B cell (primary cell): ENCODE data around the gene MPC2. TPM values are rescaled to one million over a fixed set of nuclear protein-coding genes. Genes with fewer than 3 reads are reported as not detected.
A peak's percentile ranks its signal among the peaks of the same experiment; 100 is the strongest.

Experiments
- ATAC-seq: fragments of 200-7000 bp; cut with Tn5 transposase; one replicate; pipeline ENCODE4 v1.10.0; 2021; ENCODE audit warnings: low read depth, mild to moderate bottlenecking, moderate number of reproducible peaks, moderate library complexity
- CTCF ChIA-PET: fragments of 350-600 bp; sonication (Branson Sonifier 250); formaldehyde crosslinking; loops from one replicate; lab custom pipeline; 2021; ENCODE audit warnings: antibody characterized with exemption, inconsistent platforms; lab: Charles Lee
- POLR2A ChIA-PET: fragments of 350-600 bp; sonication (Branson Sonifier 250); formaldehyde crosslinking; loops from one replicate; lab custom pipeline; 2021; ENCODE audit warnings: antibody characterized with exemption; lab: Charles Lee
- DNase-seq: peaks from one replicate; pipeline ENCODE4 v3.0.0; 2013
- H2AFZ ChIP-seq: 2 replicates; pipeline ENCODE4 v1.6.1; 2012; ENCODE audit warnings: mild to moderate bottlenecking, low read depth, low read length; ENCODE audit not compliant: insufficient read depth, poor library complexity, severe bottlenecking
- H3K27ac ChIP-seq, 2 donors: 1 replicate in 1 of 2; 2 replicates in 1 of 2; pipeline ENCODE4 v1.5.1; 2012 to 2013; ENCODE audit warnings: low read length in 2 of 2, mild to moderate bottlenecking in 2 of 2, moderate library complexity in 1 of 2
- H3K27me3 ChIP-seq, 4 experiments: fragments of 200-600 bp in 1 of 4; sonication (generic) in 1 of 4; replicated peaks in 1 of 4; 1 replicate in 2 of 4; 2 replicates in 2 of 4; pipeline versions ENCODE4 v1.6.1 to v1.7.0; 2013 to 2016; ENCODE audit warnings: low read length in 3 of 4, mild to moderate bottlenecking in 2 of 4, mixed read lengths in 1 of 4, moderate library complexity in 1 of 4; ENCODE audit not compliant: insufficient read depth in 4 of 4, control insufficient read depth in 3 of 4; ENCODE audit errors: control extremely low read depth in 1 of 4
- H3K36me3 ChIP-seq, 2 experiments: replicated peaks in 1 of 2; 1 replicate in 1 of 2; 2 replicates in 1 of 2; pipeline versions ENCODE4 v1.6.1 to v1.7.1; 2013; ENCODE audit warnings: low read length in 1 of 2; ENCODE audit not compliant: insufficient read depth in 2 of 2, control insufficient read depth in 1 of 2; ENCODE audit errors: control extremely low read depth in 1 of 2, extremely low read depth in 1 of 2
- H3K4me1 ChIP-seq, 2 donors: fragments of 200-600 bp in 1 of 2; sonication (generic) in 1 of 2; 1 replicate in 1 of 2; 2 replicates in 1 of 2; pipeline versions ENCODE4 v1.5.1 to v1.6.1; 2013 to 2017; ENCODE audit warnings: low read length in 2 of 2; ENCODE audit not compliant: control insufficient read depth in 2 of 2, insufficient read depth in 2 of 2
- H3K4me2 ChIP-seq: replicated peaks from 2 replicates; pipeline ENCODE3; 2012; ENCODE audit warnings: mild to moderate bottlenecking, low read depth, low read length; ENCODE audit not compliant: poor library complexity, severe bottlenecking
- H3K4me3 ChIP-seq, 5 experiments: fragments of 200-600 bp in 1 of 5; sonication (generic) in 1 of 5; 1 replicate in 3 of 5; 2 replicates in 2 of 5; pipeline versions ENCODE4 v1.5.1 to v1.7.0; 2011 to 2016; ENCODE audit warnings: low read length in 4 of 5, mild to moderate bottlenecking in 4 of 5, low read depth in 2 of 5, control low read depth in 1 of 5, moderate library complexity in 1 of 5; ENCODE audit not compliant: insufficient read depth in 1 of 5; ENCODE audit errors: control extremely low read depth in 1 of 5, extremely low read depth in 1 of 5
- H3K79me2 ChIP-seq: fragments of 200-600 bp; sonication (generic); one replicate; pipeline ENCODE4 v1.6.0; 2016; ENCODE audit warnings: low read length; ENCODE audit not compliant: control insufficient read depth, insufficient read depth
- H3K9ac ChIP-seq: fragments of 200-600 bp; sonication (generic); 2 replicates; pipeline ENCODE4 v1.6.1; 2017; ENCODE audit warnings: mild to moderate bottlenecking, low read length, moderate library complexity
- H3K9me3 ChIP-seq, 3 donors: one replicate each; pipeline versions ENCODE4 v1.6.1 to v1.7.1; 2013; ENCODE audit warnings: low read length in 2 of 3; ENCODE audit not compliant: control insufficient read depth in 2 of 3, insufficient read depth in 1 of 3; ENCODE audit errors: control extremely low read depth in 1 of 3
- H4K20me1 ChIP-seq: 2 replicates; pipeline ENCODE4 v1.6.0; 2012; ENCODE audit warnings: mild to moderate bottlenecking, low read length; ENCODE audit not compliant: insufficient read depth, control insufficient read depth, poor library complexity, severe bottlenecking
- H3K27ac Mint-ChIP-seq: one replicate; pipeline ENCODE4 v1.8.0; 2021; ENCODE audit warnings: mixed read lengths
- H3K27me3 Mint-ChIP-seq: one replicate; pipeline ENCODE4 v1.8.0; 2021; ENCODE audit warnings: mixed read lengths
- H3K4me1 Mint-ChIP-seq: one replicate; pipeline ENCODE4 v1.8.0; 2021; ENCODE audit warnings: mixed read lengths
- H3K4me3 Mint-ChIP-seq: one replicate; pipeline ENCODE4 v1.8.0; 2021; ENCODE audit warnings: mixed read lengths
- H3K9me3 Mint-ChIP-seq: one replicate; pipeline ENCODE4 v1.8.0; 2022; ENCODE audit warnings: mixed read lengths; ENCODE audit not compliant: insufficient read depth
- EZH2 ChIP-seq: IDR thresholded peaks from 2 replicates; pipeline ENCODE4 v1.6.1; 2012; ENCODE audit warnings: borderline replicate concordance, low read depth, mild to moderate bottlenecking, moderate library complexity, low read length; ENCODE audit not compliant: insufficient read depth, poor library complexity, severe bottlenecking
- WGBS: methylation state at CpG from one replicate; pipeline ENCODE4 v1.1.5; 2013; ENCODE audit warnings: missing lambda C conversion rate; ENCODE audit not compliant: insufficient coverage; 5-methylcytosine and 5-hydroxymethylcytosine counted together
- intact Hi-C: fragments of 100-400 bp; cut with micrococcal nuclease; formaldehyde crosslinking; loops from one replicate; pipeline ENCODE4 v1.10.0; 2022
- polyA plus RNA-seq: library from polyadenylated mRNA; depleted of rRNA; stranded (reverse); fragments of >200 nt; gene quantifications from 2 replicates; pipeline ENCODE4 v1.2.3, GENCODE V29; 2012
- total RNA-seq, 2 donors: library from RNA; stranded (reverse); fragments of 120-200 nt in 1 of 2; gene quantifications; 1 replicate in 1 of 2; 2 replicates in 1 of 2; pipeline versions ENCODE4 v1.2.3 to v1.2.4, GENCODE V29; 2013 to 2022
- TF ChIP-seq, protein P1 (sequence below): fragments of 200-600 bp; IDR thresholded peaks from one replicate; pipeline ENCODE4 v1.8.0; 2022; ENCODE audit warnings: antibody characterized with exemption, mild to moderate bottlenecking

MPC2 gene
- total and polyA plus RNA-seq, 2 donors (not counting 1 experiment from before 2014, with no cell fraction given), result 16.4 to 17.5 TPM

GRCh38 chr1:167938080-167938636 lies 1.3 kb upstream of the MPC2 start:
- Mint-ChIP-seq H3K4me3 (peak overlapping the region; percentile 73), H3K27ac (peak overlapping the region; percentile 44), H3K9me3 (no peaks in the 10 kb centered on the region), H3K27me3 (no peaks in the 10 kb centered on the region), H3K4me1 (peaks cover 33% of the 10 kb centered on the region)
- no peaks in the 10 kb centered on the region for H4K20me1 ChIP-seq
- H3K4me3 ChIP-seq, result peak overlapping the region in 2 of 5 experiments; percentile 79 to 96
- ATAC-seq (no peak), DNase-seq (no peak)
- no peaks in the 10 kb centered on the region for H3K36me3 ChIP-seq
- no CpG with 5 or more reads among the region's 5 CpGs for WGBS
- intact Hi-C loops, result loop anchor here (5.0 to 10.0 kb wide), 4 partner anchors 67 to 1429 kb away; partner anchors contain the start of genes BLZF1, CREG1 and NME7
- no peaks in the 10 kb centered on the region for H3K9me3 ChIP-seq
- no peak for TF ChIP-seq EZH2
- TF ChIP-seq, protein P1, sequence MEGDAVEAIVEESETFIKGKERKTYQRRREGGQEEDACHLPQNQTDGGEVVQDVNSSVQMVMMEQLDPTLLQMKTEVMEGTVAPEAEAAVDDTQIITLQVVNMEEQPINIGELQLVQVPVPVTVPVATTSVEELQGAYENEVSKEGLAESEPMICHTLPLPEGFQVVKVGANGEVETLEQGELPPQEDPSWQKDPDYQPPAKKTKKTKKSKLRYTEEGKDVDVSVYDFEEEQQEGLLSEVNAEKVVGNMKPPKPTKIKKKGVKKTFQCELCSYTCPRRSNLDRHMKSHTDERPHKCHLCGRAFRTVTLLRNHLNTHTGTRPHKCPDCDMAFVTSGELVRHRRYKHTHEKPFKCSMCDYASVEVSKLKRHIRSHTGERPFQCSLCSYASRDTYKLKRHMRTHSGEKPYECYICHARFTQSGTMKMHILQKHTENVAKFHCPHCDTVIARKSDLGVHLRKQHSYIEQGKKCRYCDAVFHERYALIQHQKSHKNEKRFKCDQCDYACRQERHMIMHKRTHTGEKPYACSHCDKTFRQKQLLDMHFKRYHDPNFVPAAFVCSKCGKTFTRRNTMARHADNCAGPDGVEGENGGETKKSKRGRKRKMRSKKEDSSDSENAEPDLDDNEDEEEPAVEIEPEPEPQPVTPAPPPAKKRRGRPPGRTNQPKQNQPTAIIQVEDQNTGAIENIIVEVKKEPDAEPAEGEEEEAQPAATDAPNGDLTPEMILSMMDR, result no peak
- H3K9ac ChIP-seq, result peak overlapping the region; percentile 90
- peak overlapping the region; percentile 87 to 90 for H3K27ac ChIP-seq
- ChIA-PET POLR2A (no interaction called here), CTCF (interaction anchor here (1.0 kb wide), 1 partner anchor 11 kb away, joined by 3 read pairs; no protein-coding TSS in a partner anchor)
- H3K79me2 ChIP-seq, result peaks cover 81% of the 10 kb centered on the region
- H3K4me1 ChIP-seq, result peaks cover 10 to 27% of the 10 kb centered on the region in 2 donors
- peak overlapping the region; percentile 84 for H3K4me2 ChIP-seq
- H3K27me3 ChIP-seq, result no peaks in the 10 kb centered on the region
- H2AFZ ChIP-seq, result no peak overlapping the region

DNA sequence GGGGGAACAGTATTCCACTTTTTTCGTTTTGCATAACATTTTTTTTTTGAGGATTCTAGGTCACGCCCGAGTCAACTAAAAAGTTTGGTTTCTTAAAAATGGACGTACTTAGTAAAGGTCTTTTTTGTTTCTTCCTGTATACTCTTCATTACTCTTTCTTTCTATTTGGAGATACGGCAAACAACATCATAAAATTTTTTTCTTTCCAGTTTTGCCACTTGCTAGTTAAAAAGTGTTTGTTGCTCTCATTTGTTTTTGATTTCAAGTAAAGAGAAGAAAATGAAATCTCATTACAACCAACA lies 788 bp upstream of the MPC2 start:
- H3K79me2 ChIP-seq, result peaks cover 81% of the 10 kb centered on the region
- peak overlapping the region; percentile 100 for H3K27ac Mint-ChIP-seq
- peak overlapping the region; percentile 95 for H3K4me3 Mint-ChIP-seq
- no peaks in the 10 kb centered on the region for H3K27me3 Mint-ChIP-seq
- intact Hi-C loops, result loop anchor here (2.0 to 10.0 kb wide), 10 partner anchors 67 to 1430 kb away; partner anchors contain the start of genes BLZF1, CREG1, NME7 and POGK
- H3K27ac ChIP-seq, result peak overlapping the region; percentile 87 to 90
- WGBS, result no CpG with 5 or more reads among the region's 5 CpGs
- POLR2A ChIA-PET, result no interaction called here
- peak overlapping the region; percentile 95 for H2AFZ ChIP-seq
- peaks cover 10 to 27% of the 10 kb centered on the region in 2 donors for H3K4me1 ChIP-seq
- DNase-seq (no peak), ATAC-seq (no peak)
- H3K4me1 Mint-ChIP-seq, result peaks cover 35% of the 10 kb centered on the region
- CTCF ChIA-PET, result interaction anchor here (0.6 kb wide), 1 partner anchor 1431 kb away, joined by 3 read pairs; no protein-coding TSS in a partner anchor
- H3K27me3 ChIP-seq, result no peaks in the 10 kb centered on the region
- TF ChIP-seq, protein P1, result no peak
- TF ChIP-seq EZH2, result no peak
- peak overlapping the region; percentile 84 for H3K4me2 ChIP-seq
- H3K9ac ChIP-seq, result peak overlapping the region; percentile 90
- no peaks in the 10 kb centered on the region for H3K9me3 Mint-ChIP-seq
- no peaks in the 10 kb centered on the region for H4K20me1 ChIP-seq
- H3K36me3 ChIP-seq, result no peaks in the 10 kb centered on the region
- no peaks in the 10 kb centered on the region for H3K9me3 ChIP-seq
- peak overlapping the region; percentile 77 to 96 (median 88) for H3K4me3 ChIP-seq
